Measurements from ENCODE around the gene RTL9. TPM values are rescaled to one million over a fixed set of nuclear protein-coding genes. Genes with fewer than 3 reads are reported as not detected.

The RTL9 gene
- total and polyA plus RNA-seq, 10 donors: not detected

DNA sequence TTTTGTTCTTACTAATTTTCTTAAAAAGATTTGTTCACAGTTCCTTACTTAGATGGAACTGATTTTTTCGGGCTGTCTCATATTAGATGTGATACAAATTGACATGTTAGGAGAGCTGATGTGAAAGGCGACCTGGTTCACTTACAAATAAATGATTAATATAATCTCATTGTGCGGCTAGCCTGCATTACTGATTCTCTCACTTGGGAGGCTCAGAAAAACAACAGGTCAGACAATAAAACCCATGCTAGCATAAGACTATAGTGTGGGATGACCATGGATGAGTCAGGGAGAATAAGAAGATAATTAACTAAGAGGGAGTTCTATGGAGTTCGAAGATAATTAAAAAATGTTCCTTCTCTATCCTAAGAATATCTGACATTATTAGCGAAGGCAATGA is 40.8 kb downstream of the RTL9 start:
- intact Hi-C loops (cut with DNase I; ENCODE audit: low total_unique reads): no loop called here
- Histone ChIP-seq H3K4me1 (no peaks in the 10 kb centered on the region), H3K36me3 (no peaks in the 10 kb centered on the region), H3K27ac (no peak overlapping the region), H3K27me3 (replicated peaks in 1 of 7) (peaks cover 0 to 6% (median 0%) of the 10 kb centered on the region in 7 donors), H3K9me3 (no peaks in the 10 kb centered on the region), H3K4me3 (no peak overlapping the region)
- 76 to 100% (median 88%) methylated on average over 5 of the region's 5 CpGs for WGBS, 5 donors
- TF ChIP-seq POLR2A (IDR thresholded peaks at IDR 0.05): no peak
- TF ChIP-seq CTCF (IDR thresholded peaks at IDR 0.05 in 8 of 11, conservative IDR thresholded peaks at IDR 0.05 in 3 of 11): no peak
- no peak for TF ChIP-seq POLR2AphosphoS5 (IDR thresholded peaks at IDR 0.05)
- DNase-seq: no peak

GRCh38 chrX:110399966-110400365 is 41.3 kb downstream of the RTL9 start:
- no peak for DNase-seq
- 82 to 93% (median 91%) methylated on average over 3 of the region's 3 CpGs for WGBS, 5 donors
- TF ChIP-seq POLR2AphosphoS5 (IDR thresholded peaks at IDR 0.05): no peak
- TF ChIP-seq POLR2A (IDR thresholded peaks at IDR 0.05): no peak
- no peak for TF ChIP-seq CTCF (IDR thresholded peaks at IDR 0.05 in 8 of 11, conservative IDR thresholded peaks at IDR 0.05 in 3 of 11)

GRCh38 chrX:110401135-110401534 is 42.5 kb downstream of the RTL9 start:
- DNase-seq: no peak
- Histone ChIP-seq H3K27me3 (replicated peaks in 1 of 7) (peaks cover 0 to 6% (median 0%) of the 10 kb centered on the region in 7 donors), H3K36me3 (no peaks in the 10 kb centered on the region), H3K9me3 (no peaks in the 10 kb centered on the region), H3K27ac (no peak overlapping the region), H3K4me1 (no peaks in the 10 kb centered on the region), H3K4me3 (no peak overlapping the region)
- TF ChIP-seq CTCF (IDR thresholded peaks at IDR 0.05 in 8 of 11, conservative IDR thresholded peaks at IDR 0.05 in 3 of 11) (no peak), POLR2AphosphoS5 (IDR thresholded peaks at IDR 0.05) (no peak), POLR2A (IDR thresholded peaks at IDR 0.05) (no peak)
- intact Hi-C loops (cut with DNase I; ENCODE audit: low total_unique reads): no loop called here
- 64 to 85% (median 79%) methylated on average over 3 of the region's 3 CpGs for WGBS, 5 donors

More at GRCh38 chrX:110399966-110400365, 41.3 kb downstream of the RTL9 start:
- Histone ChIP-seq H3K27me3 (replicated peaks in 1 of 7) (peaks cover 0 to 6% (median 0%) of the 10 kb centered on the region in 7 donors), H3K4me3 (no peak overlapping the region), H3K36me3 (no peaks in the 10 kb centered on the region), H3K27ac (no peak overlapping the region), H3K4me1 (no peaks in the 10 kb centered on the region), H3K9me3 (no peaks in the 10 kb centered on the region)
- intact Hi-C loops (cut with DNase I; ENCODE audit: low total_unique reads): no loop called here

GRCh38 chrX:110402091-110402849 is 43.6 kb downstream of the RTL9 start:
- intact Hi-C loops (cut with DNase I; ENCODE audit: low total_unique reads): no loop called here
- no peak for DNase-seq
- WGBS, 5 donors: 66 to 93% (median 78%) methylated on average over 7 of the region's 7 CpGs

More at GRCh38 chrX:110402091-110402849, 43.6 kb downstream of the RTL9 start:
- H3K4me3 ChIP-seq: no peak overlapping the region
- TF ChIP-seq CTCF (IDR thresholded peaks at IDR 0.05 in 8 of 11, conservative IDR thresholded peaks at IDR 0.05 in 3 of 11) (no peak), POLR2A (IDR thresholded peaks at IDR 0.05) (no peak), POLR2AphosphoS5 (IDR thresholded peaks at IDR 0.05) (no peak)
- no peaks in the 10 kb centered on the region for H3K36me3 ChIP-seq
- no peak overlapping the region for H3K27ac ChIP-seq
- no peaks in the 10 kb centered on the region for H3K9me3 ChIP-seq
- peaks cover 0 to 8% (median 0%) of the 10 kb centered on the region in 7 donors for H3K27me3 ChIP-seq (replicated peaks in 1 of 7)
- H3K4me1 ChIP-seq: no peaks in the 10 kb centered on the region

All from spleen (tissue), 11 donors.